ENCODE data around the gene MED14. TPM values are rescaled to one million over a fixed set of nuclear protein-coding genes. Genes with fewer than 3 reads are reported as not detected.

The MED14 gene
- total RNA-seq, 1 donor from 2014 or later, result 16.3 TPM

- no peak for DNase-seq (ENCODE audit: low read depth in 2 of 2)
Measured at GRCh38 chrX:40729598-40730584, 5.5 kb downstream of the MED14 start.

GRCh38 chrX:40727581-40728252 is 7.6 kb downstream of the MED14 start:
- DNase-seq (ENCODE audit: low read depth in 2 of 2), result no peak

GRCh38 chrX:40727093-40727492 is 8.2 kb downstream of the MED14 start:
- DNase-seq (ENCODE audit: low read depth in 2 of 2), result no peak

- no peak for DNase-seq (ENCODE audit: low read depth in 2 of 2)
Measured at GRCh38 chrX:40722930-40723329, 12.4 kb downstream of the MED14 start.

GRCh38 chrX:40721489-40722106 is 13.7 kb downstream of the MED14 start:
- DNase-seq (ENCODE audit: low read depth in 2 of 2), result no peak

GRCh38 chrX:40720792-40721191 is 14.6 kb downstream of the MED14 start:
- DNase-seq (ENCODE audit: low read depth in 2 of 2), result no peak

- DNase-seq (ENCODE audit: low read depth in 2 of 2), result no peak
Measured at GRCh38 chrX:40720339-40720738, 15.0 kb downstream of the MED14 start.

- no peak for DNase-seq (ENCODE audit: low read depth in 2 of 2)
Measured at GRCh38 chrX:40719731-40720130, 15.6 kb downstream of the MED14 start.

- DNase-seq (ENCODE audit: low read depth in 2 of 2), result peak in 1 of 2 donors; percentile 24
Measured at GRCh38 chrX:40719218-40719617, 16.1 kb downstream of the MED14 start.

- no peak for DNase-seq (ENCODE audit: low read depth in 2 of 2)
Measured at GRCh38 chrX:40709395-40709794, 25.9 kb downstream of the MED14 start.

- no peak for DNase-seq (ENCODE audit: low read depth in 2 of 2)
Measured at GRCh38 chrX:40705658-40706312, 29.6 kb downstream of the MED14 start.

- no peak for DNase-seq (ENCODE audit: low read depth in 2 of 2)
Measured at GRCh38 chrX:40700640-40701342, 34.6 kb downstream of the MED14 start.

GRCh38 chrX:40698851-40699250 is 36.5 kb downstream of the MED14 start:
- DNase-seq (ENCODE audit: low read depth in 2 of 2), result no peak

- peak in 1 of 2 donors; percentile 5 for DNase-seq (ENCODE audit: low read depth in 2 of 2)
Measured at GRCh38 chrX:40694802-40695201, 40.5 kb downstream of the MED14 start.

GRCh38 chrX:40688929-40689328 is 46.4 kb downstream of the MED14 start:
- DNase-seq (ENCODE audit: low read depth in 2 of 2), result peak in 1 of 2 donors; percentile 42

- DNase-seq (ENCODE audit: low read depth in 2 of 2), result no peak
Measured at GRCh38 chrX:40687169-40687568, 48.2 kb downstream of the MED14 start.

GRCh38 chrX:40685362-40685918 is 49.9 kb downstream of the MED14 start:
- no peak for DNase-seq (ENCODE audit: low read depth in 2 of 2)

- no peak for DNase-seq (ENCODE audit: low read depth in 2 of 2)
Measured at GRCh38 chrX:40684092-40684491, 51.2 kb downstream of the MED14 start.

- DNase-seq (ENCODE audit: low read depth in 2 of 2), result no peak
Measured at GRCh38 chrX:40683245-40683644, 52.1 kb downstream of the MED14 start.

GRCh38 chrX:40671126-40671525 is 64.2 kb downstream of the MED14 start:
- no peak for DNase-seq (ENCODE audit: low read depth in 2 of 2)
